Measurements from ENCODE around the gene EBF3.

Gene EBF3

GRCh38 chr10:129982825-129983224 lies 18.8 kb upstream of the EBF3 start:
- DNase-seq (ENCODE audit: low read depth in 1 of 2, low spot score in 1 of 2) = no peak
- TF ChIP-seq JUND (IDR thresholded peaks at IDR 0.05; ENCODE audit: low read depth) = no peak
- in situ Hi-C loops (cut with HindIII; ENCODE audit: low pct_unique_long_range_greater_than_20kb, low sequenced_read_pairs) = no loop called here

DNA sequence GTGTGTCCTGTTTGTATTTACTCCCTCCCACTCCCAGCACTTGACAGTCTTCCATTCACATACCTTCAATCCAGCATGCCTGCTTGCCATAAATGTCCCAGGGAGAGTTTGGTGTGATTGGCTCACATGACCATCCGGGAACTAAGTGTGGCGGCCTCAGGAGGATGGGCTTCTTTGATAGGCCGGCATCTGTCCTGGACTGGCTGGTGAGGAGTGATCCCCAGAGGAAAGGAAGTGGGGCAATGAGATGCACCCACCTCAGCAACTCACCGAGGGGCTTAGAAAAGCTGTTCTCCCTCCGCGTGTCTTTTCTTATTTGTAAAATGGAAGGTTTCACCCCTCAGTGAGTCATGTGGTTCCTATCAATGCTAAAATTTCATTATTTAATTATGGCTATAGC lies 14.9 kb upstream of the EBF3 start:
- in situ Hi-C loops (cut with HindIII; ENCODE audit: low pct_unique_long_range_greater_than_20kb, low sequenced_read_pairs) = no loop called here
- no peak for DNase-seq (ENCODE audit: low read depth in 1 of 2, low spot score in 1 of 2)
- no peak for TF ChIP-seq JUND (IDR thresholded peaks at IDR 0.05; ENCODE audit: low read depth)

DNA sequence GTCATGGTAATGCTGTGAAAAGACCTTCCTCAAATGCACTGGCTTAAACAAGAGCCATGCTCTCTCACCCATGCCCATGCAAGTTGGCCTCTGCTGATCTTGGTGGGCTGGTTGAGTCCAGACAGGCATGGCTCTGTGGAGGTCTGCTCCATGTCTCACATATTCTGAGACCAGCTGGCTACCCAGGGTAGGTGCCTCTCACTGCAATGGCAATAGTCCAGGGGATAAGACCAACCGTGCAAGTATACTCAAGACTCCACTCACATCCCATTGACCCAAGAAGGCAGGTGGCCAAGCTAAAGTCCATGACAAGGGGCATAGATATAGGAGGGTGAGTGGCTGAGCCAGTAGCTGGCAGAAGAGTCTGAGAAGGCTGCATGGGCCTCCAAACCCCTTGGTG lies 14.2 kb upstream of the EBF3 start:
- in situ Hi-C loops (cut with HindIII; ENCODE audit: low pct_unique_long_range_greater_than_20kb, low sequenced_read_pairs) = no loop called here
- no peak for DNase-seq (ENCODE audit: low read depth in 1 of 2, low spot score in 1 of 2)
- TF ChIP-seq JUND (IDR thresholded peaks at IDR 0.05; ENCODE audit: low read depth) = no peak

DNA sequence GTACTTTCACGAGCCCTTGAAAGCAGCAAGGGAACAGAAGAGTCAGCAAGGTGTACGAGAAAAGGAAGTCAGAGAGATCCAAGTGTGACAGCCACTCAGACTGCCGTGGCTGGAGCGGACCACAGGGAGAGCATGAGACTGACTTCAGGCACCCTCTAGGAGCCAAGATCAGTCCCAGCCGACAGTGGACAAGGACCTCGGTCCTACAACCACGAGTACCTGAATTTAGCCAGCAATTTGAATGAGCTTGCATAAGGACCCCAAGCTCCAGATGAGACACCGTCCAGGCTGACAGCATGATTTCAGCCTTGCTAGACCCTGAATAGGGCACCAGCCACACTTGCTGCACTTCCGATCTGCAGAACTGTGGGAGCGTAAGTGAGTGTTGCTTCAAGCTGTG lies 13.7 kb upstream of the EBF3 start:
- in situ Hi-C loops (cut with HindIII; ENCODE audit: low pct_unique_long_range_greater_than_20kb, low sequenced_read_pairs) = no loop called here
- no peak for TF ChIP-seq JUND (IDR thresholded peaks at IDR 0.05; ENCODE audit: low read depth)
- DNase-seq (ENCODE audit: low read depth in 1 of 2, low spot score in 1 of 2) = no peak

DNA sequence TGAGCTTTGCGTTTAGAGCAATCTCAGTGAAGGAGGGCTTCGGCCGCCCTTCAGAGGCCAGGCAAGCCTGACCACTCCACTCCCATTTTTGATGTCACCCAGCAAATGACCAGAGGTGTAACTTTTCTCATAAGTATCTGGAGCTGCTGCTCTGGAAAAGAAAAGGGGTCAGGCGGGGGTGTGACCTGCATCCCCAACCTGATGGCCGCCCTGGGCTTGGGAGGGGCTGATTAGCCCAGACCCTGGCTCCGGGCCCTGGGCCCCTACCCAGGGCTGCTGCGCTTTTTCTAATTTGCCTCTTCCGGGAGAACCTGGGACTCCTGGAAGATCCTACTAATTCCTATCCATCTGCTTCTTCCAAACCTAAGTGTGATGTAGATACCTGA lies 9.6 kb upstream of the EBF3 start:
- no peak for TF ChIP-seq JUND (IDR thresholded peaks at IDR 0.05; ENCODE audit: low read depth)
- in situ Hi-C loops (cut with HindIII; ENCODE audit: low pct_unique_long_range_greater_than_20kb, low sequenced_read_pairs) = no loop called here
- DNase-seq (ENCODE audit: low read depth in 1 of 2, low spot score in 1 of 2) = no peak

DNA sequence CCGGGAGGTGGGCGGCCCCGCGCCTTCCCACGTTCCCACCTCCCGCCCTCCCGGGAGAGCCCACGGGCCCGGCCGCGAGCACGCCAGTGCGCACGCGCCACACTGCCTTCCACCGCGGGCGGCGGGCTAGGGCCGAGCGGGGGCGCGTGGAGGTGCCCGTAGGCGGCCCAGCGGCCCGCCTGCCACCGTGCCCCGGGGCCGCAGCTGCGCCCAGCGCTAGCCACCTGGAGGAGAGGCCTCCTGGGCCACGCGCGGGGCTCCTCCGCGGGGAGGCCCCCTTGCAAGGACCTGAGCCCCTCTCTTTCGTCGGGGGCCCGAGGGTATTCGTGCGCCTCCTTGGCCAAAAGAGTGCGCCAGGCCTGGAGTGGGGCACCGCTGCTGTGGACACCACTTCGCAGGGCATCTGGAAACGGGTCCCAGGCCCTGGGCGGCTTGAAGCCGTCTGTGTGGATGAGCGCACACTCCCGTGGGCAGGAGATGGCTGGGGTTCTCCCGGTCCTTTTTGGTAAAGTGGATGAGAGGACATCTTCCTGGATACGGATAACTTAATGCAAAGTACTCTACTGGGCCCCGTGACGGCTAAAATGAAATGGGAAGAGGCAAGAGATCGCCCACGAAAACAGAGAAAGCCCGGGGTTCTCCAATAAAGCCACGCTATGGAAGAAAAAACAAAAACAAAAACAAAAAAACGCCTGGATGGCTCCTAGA lies 9.0 kb upstream of the EBF3 start:
- no peak for TF ChIP-seq JUND (IDR thresholded peaks at IDR 0.05; ENCODE audit: low read depth)
- no peak for DNase-seq (ENCODE audit: low read depth in 1 of 2, low spot score in 1 of 2)
- in situ Hi-C loops (cut with HindIII; ENCODE audit: low pct_unique_long_range_greater_than_20kb, low sequenced_read_pairs) = no loop called here

DNA sequence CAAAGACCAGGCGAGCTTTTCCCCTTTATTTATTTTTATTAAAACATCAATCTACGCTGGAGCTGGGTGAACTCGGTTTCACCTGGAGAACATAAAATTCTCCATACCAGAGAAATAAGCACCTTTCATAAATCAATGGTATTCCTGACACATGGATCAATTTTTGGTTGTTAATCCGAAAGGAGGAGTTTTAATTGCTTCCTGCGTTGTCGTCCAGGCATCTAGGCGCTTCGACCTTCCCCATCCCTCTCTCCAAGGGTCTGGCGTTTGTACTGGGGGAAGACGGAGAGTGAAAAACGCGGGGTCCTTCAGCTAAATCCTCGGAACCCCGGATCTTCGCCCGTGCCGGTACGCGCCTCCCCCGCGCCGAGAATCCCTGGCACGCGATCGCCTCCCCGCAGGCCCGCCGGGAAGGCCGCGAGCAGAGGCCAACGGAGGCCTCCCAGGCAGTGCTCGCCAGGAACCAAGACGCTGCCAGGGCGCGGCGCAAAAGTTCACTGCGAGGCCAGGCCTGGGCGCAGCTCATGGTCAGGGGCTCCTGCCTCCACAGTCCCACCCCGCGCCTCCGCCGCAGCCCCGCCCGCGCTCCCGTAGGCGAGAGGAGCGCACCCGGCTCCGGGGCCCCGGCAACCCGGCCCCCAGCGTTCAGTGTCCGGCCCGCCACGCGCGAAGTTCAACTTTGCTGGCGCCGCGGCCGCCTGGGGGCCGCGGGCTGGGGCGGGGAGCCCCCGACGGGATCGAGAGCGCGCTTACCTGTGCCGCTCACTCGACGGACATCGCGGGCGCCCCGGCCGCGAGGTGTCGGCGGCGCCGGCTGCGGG lies 8.3 kb upstream of the EBF3 start:
- in situ Hi-C loops (cut with HindIII; ENCODE audit: low pct_unique_long_range_greater_than_20kb, low sequenced_read_pairs) = no loop called here
- no peak for DNase-seq (ENCODE audit: low read depth in 1 of 2, low spot score in 1 of 2)
- TF ChIP-seq JUND (IDR thresholded peaks at IDR 0.05; ENCODE audit: low read depth) = no peak

DNA sequence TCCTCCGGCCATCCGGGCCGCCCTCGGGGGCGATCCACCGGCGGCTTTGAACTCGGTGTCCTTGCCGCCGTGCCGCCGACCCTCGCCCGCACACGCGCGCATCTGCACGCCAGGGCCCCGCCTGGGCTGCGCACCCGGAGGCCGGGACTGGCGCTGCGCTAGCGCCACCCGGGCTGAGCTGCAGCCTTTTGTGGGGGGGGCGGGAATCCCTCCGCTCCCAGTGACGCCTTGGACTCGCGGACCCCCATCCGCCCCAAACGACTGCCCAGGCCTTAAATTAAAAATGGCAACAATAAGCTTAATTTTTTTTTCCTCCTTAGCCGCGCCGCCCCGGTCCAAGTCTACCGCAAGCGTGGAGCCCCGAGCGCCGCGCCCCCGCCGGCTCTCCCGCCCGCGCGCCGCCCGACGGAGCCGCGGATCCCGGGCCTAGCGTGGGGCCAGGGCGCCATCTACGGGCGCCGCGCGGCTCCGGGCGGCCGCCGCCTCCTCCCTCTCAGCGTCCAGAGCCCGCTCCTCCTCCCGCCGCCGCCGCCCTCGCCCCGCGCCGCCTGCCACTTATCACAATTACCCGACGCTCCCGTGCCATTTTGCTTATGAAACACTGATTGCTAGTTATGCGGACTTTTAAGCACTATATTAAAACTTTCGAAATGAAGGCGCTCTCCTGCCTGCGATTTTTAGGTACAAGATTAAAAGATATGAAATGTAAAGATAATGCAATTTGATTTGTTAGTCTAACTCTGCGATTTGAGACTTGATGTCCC lies 7.5 kb upstream of the EBF3 start:
- in situ Hi-C loops (cut with HindIII; ENCODE audit: low pct_unique_long_range_greater_than_20kb, low sequenced_read_pairs) = no loop called here
- peak; percentile 49 to 76 for DNase-seq (ENCODE audit: low read depth in 1 of 2, low spot score in 1 of 2)
- no peak for TF ChIP-seq JUND (IDR thresholded peaks at IDR 0.05; ENCODE audit: low read depth)

DNA sequence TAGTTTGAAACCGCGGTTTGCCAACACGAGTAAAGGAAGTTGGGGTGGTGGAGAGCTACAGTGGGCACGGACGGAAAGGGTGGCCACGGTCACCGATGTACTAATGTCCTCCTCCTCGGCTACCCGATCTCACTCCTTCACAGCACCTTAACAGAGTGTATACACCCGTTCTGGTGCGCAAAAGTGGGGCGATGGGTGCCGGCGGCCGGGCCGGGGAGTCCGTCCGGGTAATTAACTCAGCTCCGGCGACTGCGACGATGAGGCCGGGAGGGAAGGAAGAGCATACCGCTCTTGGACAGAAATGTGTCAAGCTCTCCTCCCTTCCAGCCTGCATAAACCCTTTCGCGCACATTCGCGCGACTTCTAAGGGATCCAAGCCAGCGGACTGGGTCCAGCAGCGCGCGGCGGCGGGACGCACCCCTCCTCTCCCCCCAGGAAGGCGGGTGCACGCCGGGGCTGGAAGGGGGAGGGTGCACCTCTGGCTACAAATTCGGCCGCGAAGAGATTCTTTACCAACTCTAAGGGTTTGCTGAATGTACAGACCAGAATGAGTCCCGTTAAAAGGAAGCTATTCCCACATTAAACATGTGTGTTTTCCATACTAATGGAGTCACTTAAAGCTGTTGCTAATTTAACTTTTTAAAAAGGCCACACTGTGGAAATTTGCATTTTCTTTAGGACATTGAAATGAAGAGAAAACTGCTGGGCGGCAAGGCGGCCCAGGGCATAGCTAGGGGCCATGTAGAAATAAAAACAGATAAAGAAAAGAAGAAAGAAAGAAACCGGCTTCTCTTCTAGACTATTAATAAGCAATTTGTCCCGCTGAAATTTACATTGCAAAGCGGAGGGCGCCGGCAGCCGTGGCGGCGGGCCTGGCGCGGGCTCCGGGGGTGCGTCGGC lies 6.6 kb upstream of the EBF3 start:
- no peak for TF ChIP-seq JUND (IDR thresholded peaks at IDR 0.05; ENCODE audit: low read depth)
- in situ Hi-C loops (cut with HindIII; ENCODE audit: low pct_unique_long_range_greater_than_20kb, low sequenced_read_pairs) = no loop called here
- DNase-seq (ENCODE audit: low read depth in 1 of 2, low spot score in 1 of 2) = no peak

- DNase-seq (ENCODE audit: low read depth in 1 of 2, low spot score in 1 of 2) = no peak
- TF ChIP-seq JUND (IDR thresholded peaks at IDR 0.05; ENCODE audit: low read depth) = no peak
- in situ Hi-C loops (cut with HindIII; ENCODE audit: low pct_unique_long_range_greater_than_20kb, low sequenced_read_pairs) = no loop called here
These were observed 5.9 kb upstream of the EBF3 start for GRCh38 chr10:129969911-129970464.

- in situ Hi-C loops (cut with HindIII; ENCODE audit: low pct_unique_long_range_greater_than_20kb, low sequenced_read_pairs) = no loop called here
- no peak for DNase-seq (ENCODE audit: low read depth in 1 of 2, low spot score in 1 of 2)
- no peak for TF ChIP-seq JUND (IDR thresholded peaks at IDR 0.05; ENCODE audit: low read depth)
These were observed 5.3 kb upstream of the EBF3 start for GRCh38 chr10:129969184-129969910.
